K562 (cell line): ENCODE results near the gene MED29. TPM values are rescaled to one million over a fixed set of nuclear protein-coding genes. Genes with fewer than 3 reads are reported as not detected.

Experiments used
- ATAC-seq: fragments of 200-7000 bp; cut with Tn5 transposase; 3 replicates; pipeline ENCODE4 v1.9.1; 2020; ENCODE audit warnings: moderate library complexity
- BruUV-seq: library from RNA; stranded (reverse); fragments of 400-500 nt; replicated peaks from 2 replicates; lab custom pipeline; 2021; lab: Mats Ljungman, UMichigan
- CTCF ChIA-PET: fragments of 300-600 bp; formaldehyde crosslinking; extraction: SDS; loops from one replicate; lab custom pipeline; 2021; ENCODE audit warnings: low intra/inter-chr PET ratio; lab: Yijun Ruan, JAX
- POLR2A ChIA-PET: fragments of 300-600, 350-650 bp; sonication (Branson Sonifier 250); formaldehyde crosslinking; extraction: SDS; loops from one replicate; lab custom pipeline; 2021; ENCODE audit warnings: antibody characterized with exemption, inconsistent platforms; lab: Yijun Ruan, JAX
- DNase-seq, 4 experiments: peaks; one replicate each; pipeline versions ENCODE4 v3.0.0 to v3.0.0-alpha.2; 2011 to 2018; ENCODE audit warnings: low spot score in 3 of 4, mixed read lengths in 3 of 4; ENCODE audit errors: extremely low read depth in 1 of 4
- FAIRE-seq: peaks from 2 replicates; lab custom pipeline; 2011; peaks lifted over from hg19 to GRCh38; lab: Jason Lieb, UNC
- H2AFZ ChIP-seq: 2 replicates; pipeline ENCODE4 v1.6.0; 2011; ENCODE audit warnings: low read depth, low read length, control low read depth, inconsistent platforms
- H3K27ac ChIP-seq: fragments of 200-600 bp; 3 replicates; pipeline ENCODE4 v1.8.0; 2011; ENCODE audit warnings: low read depth, mild to moderate bottlenecking, control low read depth, inconsistent platforms, low read length, moderate library complexity, mixed read lengths; ENCODE audit errors: extremely low read depth
- H3K27me3 ChIP-seq, 2 experiments: fragments of 300-600 bp in 1 of 2; 2 replicates in 1 of 2; 3 replicates in 1 of 2; pipeline versions ENCODE4 v1.6.0 to v1.8.0; 2011; ENCODE audit warnings: inconsistent platforms in 2 of 2, low read length in 2 of 2, mild to moderate bottlenecking in 1 of 2, mixed read lengths in 1 of 2, moderate library complexity in 1 of 2; ENCODE audit not compliant: control insufficient read depth in 2 of 2, insufficient read depth in 2 of 2
- H3K36me3 ChIP-seq: fragments of 300-600 bp; 3 replicates; pipeline ENCODE4 v1.8.0; 2011; ENCODE audit warnings: mild to moderate bottlenecking, low read length, inconsistent platforms; ENCODE audit not compliant: control insufficient read depth, insufficient read depth
- H3K4me1 ChIP-seq, 2 experiments: fragments of 200-600 bp in 1 of 2; replicated peaks in 1 of 2; 2 replicates in 1 of 2; 3 replicates in 1 of 2; pipeline versions ENCODE4 v1.5.1 to v1.8.0; 2011; ENCODE audit warnings: inconsistent platforms in 2 of 2, low read length in 2 of 2, mild to moderate bottlenecking in 1 of 2, mixed read lengths in 1 of 2, moderate library complexity in 1 of 2; ENCODE audit not compliant: control insufficient read depth in 2 of 2, insufficient read depth in 2 of 2
- H3K4me2 ChIP-seq: 2 replicates; pipeline ENCODE4 v1.6.1; 2011; ENCODE audit warnings: low read length, control low read depth, inconsistent platforms, mixed read lengths; ENCODE audit not compliant: insufficient read depth
- H3K4me3 ChIP-seq: fragments of 200-600 bp; sonication (generic), shearing (Covaris generic); 2 replicates; pipeline ENCODE4 v1.5.1; 2016; ENCODE audit warnings: control low read depth, inconsistent platforms
- H3K79me2 ChIP-seq: fragments of 200-600 bp; 3 replicates; pipeline ENCODE4 v1.8.0; 2011; ENCODE audit warnings: low read length, inconsistent platforms; ENCODE audit not compliant: control insufficient read depth, insufficient read depth
- H3K9ac ChIP-seq, 2 experiments: 2 replicates each; pipeline versions ENCODE4 v1.6.0 to v1.6.1; 2011; ENCODE audit warnings: low read depth in 2 of 2, low read length in 2 of 2, control low read depth in 1 of 2, inconsistent platforms in 1 of 2, mild to moderate bottlenecking in 1 of 2, mixed read lengths in 1 of 2; ENCODE audit not compliant: insufficient read depth in 1 of 2
- H3K9me1 ChIP-seq: one replicate; pipeline ENCODE4 v1.6.0; 2011; ENCODE audit warnings: inconsistent platforms, mild to moderate bottlenecking, low read length, moderate library complexity; ENCODE audit not compliant: control insufficient read depth, insufficient read depth
- H3K9me3 ChIP-seq: replicated peaks from 2 replicates; pipeline ENCODE4 v1.5.1; 2011; ENCODE audit warnings: low read depth, low read length, inconsistent platforms; ENCODE audit not compliant: control insufficient read depth, insufficient read depth
- H4K20me1 ChIP-seq: replicated peaks from 2 replicates; pipeline ENCODE4 v1.6.1; 2011; ENCODE audit warnings: low read length, inconsistent platforms, mixed read lengths; ENCODE audit not compliant: control insufficient read depth, insufficient read depth
- BRF1 ChIP-seq: IDR thresholded peaks from 3 replicates; pipeline ENCODE4 v1.6.1; 2011; ENCODE audit warnings: borderline replicate concordance, mild to moderate bottlenecking; ENCODE audit not compliant: insufficient read length; ENCODE audit errors: extremely low read depth
- LEF1 ChIP-seq: fragments of 450-650 bp; IDR thresholded peaks from 2 replicates; pipeline ENCODE4 v1.6.1; 2016; ENCODE audit warnings: mild to moderate bottlenecking
- NFIC ChIP-seq: fragments of 450-650 bp; IDR thresholded peaks from 2 replicates; pipeline ENCODE4 v1.6.1; 2017; ENCODE audit warnings: mild to moderate bottlenecking, inconsistent platforms
- PTRF ChIP-seq: fragments of 450-650 bp; IDR thresholded peaks from 2 replicates; pipeline ENCODE4 v1.6.1; 2016; ENCODE audit warnings: mild to moderate bottlenecking, missing genetic modification characterization, missing compliant biosample characterization
- SUPT5H ChIP-seq: fragments of 450-650 bp; IDR thresholded peaks from 2 replicates; pipeline ENCODE4 v1.6.1; 2016
- ZNF217 ChIP-seq: sonication (generic); formaldehyde crosslinking; IDR thresholded peaks from 2 replicates; pipeline ENCODE4 v1.8.0; 2022; ENCODE audit warnings: mild to moderate bottlenecking, missing genetic modification reagents
- WGBS: fragments of 100-300 bp; shearing (Covaris generic); methylation state at CpG from one replicate; pipeline ENCODE4 v1.1.6; 2016; ENCODE audit warnings: low coverage, mixed read lengths; ENCODE audit not compliant: insufficient coverage; ENCODE audit errors: missing lambda C conversion rate; 5-methylcytosine and 5-hydroxymethylcytosine counted together
- in situ Hi-C: fragments of 300-500 bp; cut with MboI; formaldehyde crosslinking; loops from 4 replicates; pipeline ENCODE4 v1.15.0; 2018; ENCODE audit warnings: inconsistent platforms, mixed read lengths
- intact Hi-C: fragments of 100-400 bp; cut with micrococcal nuclease; formaldehyde crosslinking; loops from 2 replicates; pipeline ENCODE4 v1.14.2; 2022
- polyA plus RNA-seq, 8 experiments: library from polyadenylated mRNA; depleted of rRNA in 4 of 8; stranded (reverse) in 5 of 8; unstranded in 3 of 8; fragments of >200 nt; fragmentation: Nextera tagmentation in 2 of 8; fragmentation: Illumina TruSeq in 1 of 8; extraction: Ambion mirVana in 2 of 8; extraction: Trizol in 1 of 8; gene quantifications; 2 replicates each; pipeline versions ENCODE4 v1.2.1 to v1.2.3, GENCODE V29; 2011 to 2014; ENCODE audit warnings: inconsistent platforms in 1 of 8, missing spikeins in 1 of 8
- total RNA-seq, 7 experiments: library from RNA; depleted of rRNA in 6 of 7; stranded (reverse); fragments of >200 nt in 6 of 7; fragmentation: Illumina TruSeq in 2 of 7; extraction: Trizol in 2 of 7; gene quantifications; 2 replicates each; pipeline versions ENCODE4 v1.2.1 to v1.2.3, GENCODE V29; 2011 to 2021; ENCODE audit warnings: low replicate concordance in 1 of 7
- TF ChIP-seq, protein P1 (sequence below): fragments of 450-650 bp; IDR thresholded peaks from 2 replicates; pipeline ENCODE4 v1.6.1; 2018; ENCODE audit not compliant: partially characterized antibody

MED29 gene
- total and polyA plus RNA-seq, 9 of the 15 experiments (the other 6 are each of a cell fraction or from before 2014, with no cell fraction given), result 1.8 to 22.6 (median 12.4) TPM

GRCh38 chr19:39426170-39426569 is 35.0 kb downstream of the MED29 start:
- WGBS, result 27% methylated on average over 5 of the region's 5 CpGs
- ChIA-PET POLR2A (interaction anchor here (9.1 kb wide), 1 partner anchor 7 kb away, joined by 141 read pairs; the partner anchor contains the start of gene RPS16), CTCF (no interaction called here)
- FAIRE-seq, result no peak
- in situ Hi-C loops (no loop called here), intact Hi-C loops (no loop called here)
- no peak overlapping the region for H3K27ac ChIP-seq
- H4K20me1 ChIP-seq, result no peaks in the 10 kb centered on the region
- H3K36me3 ChIP-seq, result peaks cover 18% of the 10 kb centered on the region; the same call in 1 of the 3 replicates
- no peak overlapping the region for H3K9ac ChIP-seq
- ATAC-seq, result no peak
- no peaks in the 10 kb centered on the region for H3K79me2 ChIP-seq
- no peak overlapping the region for H2AFZ ChIP-seq
- H3K4me2 ChIP-seq, result no peak overlapping the region
- peaks cover 7 to 21% of the 10 kb centered on the region in 2 experiments for H3K4me1 ChIP-seq
- H3K27me3 ChIP-seq, result no peaks in the 10 kb centered on the region
- no peak overlapping the region for H3K4me3 ChIP-seq
- TF ChIP-seq ZNF217 (CRISPR knock-in tag) (no peak), PTRF (tag) (no peak), LEF1 (no peak), NFIC (no peak), SUPT5H (0 out of 2 replicates have a peak, but pooled peaks have one; percentile 17), BRF1 (no peak)
- TF ChIP-seq, protein P1, sequence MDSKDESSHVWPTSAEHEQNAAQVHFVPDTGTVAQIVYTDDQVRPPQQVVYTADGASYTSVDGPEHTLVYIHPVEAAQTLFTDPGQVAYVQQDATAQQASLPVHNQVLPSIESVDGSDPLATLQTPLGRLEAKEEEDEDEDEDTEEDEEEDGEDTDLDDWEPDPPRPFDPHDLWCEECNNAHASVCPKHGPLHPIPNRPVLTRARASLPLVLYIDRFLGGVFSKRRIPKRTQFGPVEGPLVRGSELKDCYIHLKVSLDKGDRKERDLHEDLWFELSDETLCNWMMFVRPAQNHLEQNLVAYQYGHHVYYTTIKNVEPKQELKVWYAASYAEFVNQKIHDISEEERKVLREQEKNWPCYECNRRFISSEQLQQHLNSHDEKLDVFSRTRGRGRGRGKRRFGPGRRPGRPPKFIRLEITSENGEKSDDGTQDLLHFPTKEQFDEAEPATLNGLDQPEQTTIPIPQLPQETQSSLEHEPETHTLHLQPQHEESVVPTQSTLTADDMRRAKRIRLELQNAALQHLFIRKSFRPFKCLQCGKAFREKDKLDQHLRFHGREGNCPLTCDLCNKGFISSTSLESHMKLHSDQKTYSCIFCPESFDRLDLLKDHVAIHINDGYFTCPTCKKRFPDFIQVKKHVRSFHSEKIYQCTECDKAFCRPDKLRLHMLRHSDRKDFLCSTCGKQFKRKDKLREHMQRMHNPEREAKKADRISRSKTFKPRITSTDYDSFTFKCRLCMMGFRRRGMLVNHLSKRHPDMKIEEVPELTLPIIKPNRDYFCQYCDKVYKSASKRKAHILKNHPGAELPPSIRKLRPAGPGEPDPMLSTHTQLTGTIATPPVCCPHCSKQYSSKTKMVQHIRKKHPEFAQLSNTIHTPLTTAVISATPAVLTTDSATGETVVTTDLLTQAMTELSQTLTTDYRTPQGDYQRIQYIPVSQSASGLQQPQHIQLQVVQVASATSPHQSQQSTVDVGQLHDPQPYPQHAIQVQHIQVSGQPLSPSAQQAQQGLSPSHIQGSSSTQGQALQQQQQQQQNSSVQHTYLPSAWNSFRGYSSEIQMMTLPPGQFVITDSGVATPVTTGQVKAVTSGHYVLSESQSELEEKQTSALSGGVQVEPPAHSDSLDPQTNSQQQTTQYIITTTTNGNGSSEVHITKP, result peak; percentile 83
- no peak for DNase-seq
- no TSS peak for BruUV-seq
- H3K9me1 ChIP-seq, result no peaks in the 10 kb centered on the region
- H3K9me3 ChIP-seq, result no peaks in the 10 kb centered on the region
